Left ventricle myocardium superior (tissue), 1 donor: ENCODE measurements around the gene OR3A3. TPM values are rescaled to one million over a fixed set of nuclear protein-coding genes. Genes with fewer than 3 reads are reported as not detected.
"Not testable (repeated sequence)": the region's sequence is repeated elsewhere in the genome, so short reads cannot be mapped to it uniquely, and the experiment has no call there.

ENCODE experiments used
- ATAC-seq: fragments of 200-7000 bp; cut with Tn5 transposase; one replicate; pipeline ENCODE4 v1.9.1; 2020; ENCODE audit warnings: mild to moderate bottlenecking, moderate library complexity
- DNase-seq: peaks from one replicate; pipeline ENCODE4 v3.0.0-alpha.2; 2020
- intact Hi-C: fragments of 100-400 bp; cut with micrococcal nuclease; formaldehyde crosslinking; loops from one replicate; pipeline ENCODE4 v1.11.0; 2022
- long read RNA-seq: library from polyadenylated mRNA; unstranded; transcript quantifications from one replicate; pipeline ENCODE4 v2.0.0, GENCODE V29; 2021
- total RNA-seq: library from RNA; stranded (reverse); fragmentation: NEBNext Ultra II Directional; extraction: Animal tissue kit (Norgen Biotek cat#: 25700); gene quantifications from one replicate; pipeline ENCODE4 v1.2.1, GENCODE V29; 2021
- donor health status: DM: no; HTN: yes; CAD: no; lungs with severe emphysema.

OR3A3 gene
- total RNA-seq = not detected
- long read RNA-seq = 0 reads

GRCh38 chr17:3411070-3411469 lies at the start of gene OR3A3:
Gene OR3A3 (plus strand): TSS chr17:3411370.
- ATAC-seq = no peak
- intact Hi-C loops = no loop called here

GRCh38 chr17:3371167-3371566 lies 40.0 kb upstream of the OR3A3 start:
- DNase-seq, ATAC-seq, intact Hi-C loops: not testable (repeated sequence)

More at GRCh38 chr17:3411070-3411469, at the start of gene OR3A3:
- no peak for DNase-seq

- intact Hi-C loops = no loop called here
- no peak for ATAC-seq
These were observed 32.8 kb upstream of the OR3A3 start for GRCh38 chr17:3378321-3378720.

GRCh38 chr17:3381957-3382356 lies 29.2 kb upstream of the OR3A3 start:
- DNase-seq (no peak), ATAC-seq (no peak)
- intact Hi-C loops = no loop called here

More at GRCh38 chr17:3378321-3378720, 32.8 kb upstream of the OR3A3 start:
- DNase-seq = no peak

GRCh38 chr17:3385869-3386816 lies 25.0 kb upstream of the OR3A3 start, which contains the start of gene OR3A2:
Gene OR3A2 (minus strand): TSS chr17:3386308.
- DNase-seq (no peak), ATAC-seq (no peak)
- intact Hi-C loops = no loop called here

GRCh38 chr17:3389791-3390190 lies 21.4 kb upstream of the OR3A3 start:
- intact Hi-C loops = no loop called here
- ATAC-seq = no peak
- DNase-seq = no peak

- DNase-seq, ATAC-seq, intact Hi-C loops: not testable (repeated sequence)
These were observed 13.4 kb upstream of the OR3A3 start for GRCh38 chr17:3397801-3398200.

- DNase-seq = no peak
- no peak for ATAC-seq
- intact Hi-C loops = no loop called here
These were observed 12.9 kb upstream of the OR3A3 start, which contains the start of gene OR1E1 for GRCh38 chr17:3398310-3398709. Gene OR1E1 (minus strand): TSS chr17:3398410. CDS start chr17:3398410, 0 bp downstream.

GRCh38 chr17:3400055-3400454 lies 11.1 kb upstream of the OR3A3 start:
- intact Hi-C loops = no loop called here
- ATAC-seq (no peak), DNase-seq (no peak)

GRCh38 chr17:3401786-3402185 lies 9.4 kb upstream of the OR3A3 start:
- DNase-seq = no peak
- intact Hi-C loops = no loop called here

GRCh38 chr17:3403856-3404255 lies 7.3 kb upstream of the OR3A3 start:
- ATAC-seq, intact Hi-C loops: not testable (repeated sequence)

More at GRCh38 chr17:3401786-3402185, 9.4 kb upstream of the OR3A3 start:
- ATAC-seq = no peak

GRCh38 chr17:3412216-3412615 lies 1.0 kb downstream of the OR3A3 start:
- DNase-seq, ATAC-seq, intact Hi-C loops: not testable (repeated sequence)

More at GRCh38 chr17:3403856-3404255, 7.3 kb upstream of the OR3A3 start:
- not testable (repeated sequence) for DNase-seq

GRCh38 chr17:3415610-3416009 lies 4.4 kb downstream of the OR3A3 start:
- intact Hi-C loops = no loop called here
- ATAC-seq (no peak), DNase-seq (no peak)

- DNase-seq = no peak
- no peak for ATAC-seq
- intact Hi-C loops = no loop called here
These were observed 7.1 kb downstream of the OR3A3 start for GRCh38 chr17:3418222-3418621.

GRCh38 chr17:3433215-3433614 lies 22.0 kb downstream of the OR3A3 start:
- intact Hi-C loops, ATAC-seq: not testable (repeated sequence)
- peak; percentile 37 for DNase-seq

- DNase-seq (no peak), ATAC-seq (no peak)
- intact Hi-C loops = no loop called here
These were observed 22.6 kb downstream of the OR3A3 start, which contains the start of gene OR1E2 for GRCh38 chr17:3433741-3434140. Gene OR1E2 (minus strand): TSS chr17:3433841. CDS start chr17:3433841, 0 bp downstream.

- intact Hi-C loops = no loop called here
- no peak for ATAC-seq
- DNase-seq = no peak
These were observed 27.2 kb downstream of the OR3A3 start for GRCh38 chr17:3438368-3438767.

GRCh38 chr17:3440451-3440850 lies 29.3 kb downstream of the OR3A3 start:
- intact Hi-C loops = no loop called here
- no peak for ATAC-seq

GRCh38 chr17:3447625-3448024 lies 36.5 kb downstream of the OR3A3 start:
- DNase-seq (no peak), ATAC-seq (no peak)
- intact Hi-C loops = no loop called here

More at GRCh38 chr17:3440451-3440850, 29.3 kb downstream of the OR3A3 start:
- no peak for DNase-seq

- intact Hi-C loops = no loop called here
- no peak for DNase-seq
- ATAC-seq = no peak
These were observed 37.0 kb downstream of the OR3A3 start for GRCh38 chr17:3448059-3448665.
